HG03575 (cell line): Measurements from ENCODE around the gene KLHL34.

Experiments used
- ATAC-seq: cut with Tn5 transposase; IDR thresholded peaks from one replicate; pipeline ENCODE4 v1.9.1; 2021; ENCODE audit not compliant: unreplicated experiment, insufficient number of reproducible peaks, low FRiP score; ENCODE audit errors: extremely low read depth

KLHL34 gene, protein sequence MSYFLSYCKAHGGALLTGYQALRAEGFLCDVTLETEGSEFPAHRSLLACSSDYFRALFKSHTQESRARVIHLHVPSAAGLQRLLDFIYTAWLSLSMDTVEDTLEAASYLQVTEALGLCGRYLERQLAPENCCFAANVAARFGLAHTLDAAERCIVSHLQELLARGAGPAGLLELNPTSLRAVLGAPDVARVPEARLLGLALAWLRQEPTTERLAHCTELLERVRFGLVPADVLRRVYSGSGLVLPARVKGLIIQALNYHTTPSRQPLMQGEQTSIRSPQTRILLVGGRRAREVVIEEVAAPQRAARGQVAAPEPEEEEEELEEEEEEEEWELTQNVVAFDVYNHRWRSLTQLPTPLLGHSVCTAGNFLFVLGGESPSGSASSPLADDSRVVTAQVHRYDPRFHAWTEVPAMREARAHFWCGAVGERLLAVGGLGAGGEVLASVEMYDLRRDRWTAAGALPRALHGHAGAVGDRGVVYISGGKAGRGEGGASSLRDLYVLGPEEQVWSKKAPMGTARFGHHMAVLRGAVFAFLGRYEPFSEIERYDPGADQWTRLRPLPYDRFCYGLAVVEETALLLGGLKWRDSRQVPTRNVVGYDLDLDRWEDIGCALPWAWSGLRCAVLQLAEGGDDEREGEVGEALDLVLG

DNA sequence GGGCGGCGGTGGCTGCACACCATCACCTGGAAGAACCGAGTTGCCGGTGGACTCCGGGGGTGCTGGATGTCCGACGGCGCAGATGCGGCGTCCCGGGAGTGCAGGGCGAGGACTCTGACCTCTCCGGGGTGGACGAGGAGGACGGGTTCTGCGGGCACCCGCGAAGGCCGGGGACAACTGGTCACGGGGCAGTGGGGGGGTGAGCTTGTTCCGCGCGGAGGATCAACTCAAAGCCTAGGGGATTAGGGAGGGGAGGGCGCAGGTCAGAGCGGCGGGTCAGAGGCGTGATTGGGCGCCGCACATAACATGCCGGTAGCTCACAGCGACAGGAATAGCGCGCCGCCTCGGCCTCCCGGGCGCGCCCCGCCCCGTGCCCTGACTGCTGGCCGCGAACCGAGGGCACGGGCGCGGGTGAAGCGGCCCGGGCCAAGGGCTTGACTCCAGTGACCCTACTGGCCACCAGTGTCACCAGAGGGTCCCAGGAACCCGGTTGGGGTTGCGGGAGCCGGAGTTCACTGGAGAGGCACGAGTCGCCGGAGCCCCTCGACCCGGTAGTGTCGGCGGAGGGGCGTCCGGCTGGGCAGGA lies at the start of gene KLHL34:
TSS of gene KLHL34 (minus strand) at position 179 of the 586 bp plus-strand sequence. CDS start 542 bp downstream, outside the sequence.
- no peak for ATAC-seq

DNA sequence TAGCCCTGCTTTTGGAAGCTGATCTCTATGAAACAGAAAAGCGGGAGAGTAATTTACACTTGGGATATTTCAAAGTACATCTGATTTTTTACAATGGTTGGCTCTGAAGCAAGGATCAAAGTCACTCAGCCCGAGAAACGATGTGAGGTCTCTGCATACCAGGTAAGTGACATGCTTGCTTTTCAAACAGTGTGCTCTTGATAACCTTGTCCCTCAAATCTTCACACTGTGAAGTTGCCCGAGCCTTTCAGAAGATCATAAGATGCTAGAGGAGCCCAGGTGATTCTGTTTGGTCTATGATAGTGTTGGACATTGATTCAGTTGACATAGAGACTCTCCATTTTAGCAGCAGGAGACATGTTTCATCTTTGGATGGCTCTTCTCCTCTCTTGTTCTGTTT lies 47.1 kb upstream of the KLHL34 start:
- ATAC-seq, result no peak

DNA sequence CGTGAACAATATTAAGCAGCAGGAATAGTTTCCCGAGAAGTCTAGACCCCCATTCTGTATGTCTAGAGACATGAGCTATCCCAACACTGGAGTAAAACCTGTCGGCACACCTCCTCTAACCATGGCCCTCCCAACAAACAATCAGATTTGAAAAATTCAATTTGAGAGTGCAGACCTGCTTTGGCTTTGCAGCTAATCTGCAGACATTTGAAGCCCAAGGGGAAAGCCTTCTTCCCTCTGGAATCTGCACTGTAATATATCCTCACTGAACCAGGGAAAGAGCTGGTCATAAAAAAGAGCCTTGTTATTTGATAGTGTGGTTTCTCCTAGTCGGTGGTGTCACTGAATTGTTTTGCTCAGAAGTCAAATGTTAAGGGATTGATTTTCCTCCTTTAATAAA lies 44.6 kb upstream of the KLHL34 start:
- ATAC-seq, result no peak

DNA sequence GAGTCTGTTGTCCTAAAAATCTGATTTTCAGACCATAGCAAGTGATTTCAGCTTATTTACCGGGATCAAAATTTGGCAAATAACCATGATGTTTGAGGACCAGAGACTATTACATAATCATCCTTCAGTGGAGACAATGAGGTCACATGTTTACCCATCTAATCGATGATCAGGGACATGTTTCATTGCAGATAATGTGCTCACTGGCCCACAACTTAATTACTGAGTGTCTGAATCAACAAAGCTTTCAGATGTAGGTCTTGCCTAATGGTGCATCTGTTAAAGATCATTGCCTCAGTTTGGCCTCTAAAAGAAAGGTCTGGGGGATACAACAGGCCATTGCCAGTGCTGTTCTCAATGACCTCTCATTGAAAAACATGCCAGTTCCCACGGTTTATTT lies 42.8 kb upstream of the KLHL34 start:
- no peak for ATAC-seq

DNA sequence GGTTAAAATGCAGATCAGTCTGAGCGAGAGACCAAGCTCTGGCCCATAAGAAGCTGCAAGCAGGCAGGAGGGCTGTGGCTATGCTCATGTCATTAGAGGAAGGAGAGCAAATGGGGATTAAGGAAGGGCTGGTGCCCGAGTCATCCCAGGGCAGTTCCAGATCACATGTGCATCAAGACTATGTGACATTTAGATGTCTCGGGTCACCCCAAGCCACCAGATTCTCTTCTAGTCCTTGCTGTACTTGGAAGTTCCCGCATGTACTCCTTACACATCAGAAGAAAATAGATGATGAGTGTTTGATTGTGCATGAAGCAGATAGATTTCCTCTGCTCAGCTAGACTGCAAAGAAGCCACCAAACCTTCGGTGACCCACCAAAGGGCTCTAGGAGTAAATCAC lies 42.1 kb upstream of the KLHL34 start:
- no peak for ATAC-seq

DNA sequence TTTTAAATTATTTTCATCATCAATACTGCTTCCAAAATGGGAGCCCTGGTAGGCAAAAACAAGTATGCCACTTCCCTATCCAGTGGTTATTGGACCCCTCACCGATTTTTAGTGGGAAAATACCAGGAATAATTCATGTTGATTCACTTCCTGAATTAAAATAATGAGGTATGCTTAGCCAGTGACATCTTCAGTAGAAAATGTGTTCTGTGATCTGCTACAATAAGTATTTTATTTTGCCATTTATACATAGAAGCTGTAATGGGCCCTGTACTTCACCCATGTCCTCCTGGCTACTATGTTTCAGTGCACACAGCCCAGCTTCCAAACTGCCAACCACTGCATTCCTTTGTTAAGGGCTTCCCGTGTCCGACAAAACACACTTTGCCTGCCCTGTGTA lies 41.0 kb upstream of the KLHL34 start:
- no peak for ATAC-seq

DNA sequence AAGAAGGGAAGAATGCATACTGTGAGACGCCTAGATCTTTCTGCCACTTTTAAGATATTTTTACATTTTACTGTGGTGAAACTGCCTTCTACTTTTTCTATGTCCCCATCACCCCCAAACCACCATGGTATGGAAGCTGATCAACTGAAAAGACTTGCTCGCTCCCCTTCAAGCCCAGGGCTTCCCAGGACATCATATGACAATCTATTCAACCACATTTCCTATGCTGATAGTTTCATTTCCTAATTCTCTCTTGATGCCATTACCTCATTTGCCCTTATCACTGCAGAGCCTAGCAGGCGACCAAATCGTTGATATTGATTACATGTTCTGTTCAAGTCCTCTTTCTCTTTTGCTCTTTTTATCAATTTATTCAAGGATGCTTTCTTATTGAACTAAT lies 40.1 kb upstream of the KLHL34 start:
- ATAC-seq, result no peak

DNA sequence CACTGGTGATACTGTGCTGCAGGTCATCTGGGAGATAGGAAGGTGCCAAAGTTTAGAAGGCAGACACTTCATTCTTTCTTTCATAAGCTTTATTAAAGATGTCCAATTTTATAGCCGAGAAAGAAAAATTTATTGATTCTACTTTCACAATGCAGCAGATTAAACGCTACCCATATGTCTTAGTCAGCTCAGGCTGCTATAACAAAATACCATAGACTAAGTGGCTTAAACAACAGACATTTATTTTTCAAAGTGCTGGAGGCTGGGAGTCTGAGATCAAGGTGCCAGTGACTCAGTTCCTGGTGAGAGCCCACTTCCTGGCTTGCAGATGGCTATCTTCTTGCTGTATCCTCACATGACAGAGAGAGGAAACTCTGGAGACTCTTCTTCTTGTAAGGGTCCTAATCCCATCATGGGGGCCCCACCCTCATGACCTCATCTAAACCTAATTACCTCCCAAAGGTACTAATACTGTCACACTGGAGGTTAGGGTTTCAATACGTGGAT lies 33.4 kb upstream of the KLHL34 start:
- no peak for ATAC-seq

DNA sequence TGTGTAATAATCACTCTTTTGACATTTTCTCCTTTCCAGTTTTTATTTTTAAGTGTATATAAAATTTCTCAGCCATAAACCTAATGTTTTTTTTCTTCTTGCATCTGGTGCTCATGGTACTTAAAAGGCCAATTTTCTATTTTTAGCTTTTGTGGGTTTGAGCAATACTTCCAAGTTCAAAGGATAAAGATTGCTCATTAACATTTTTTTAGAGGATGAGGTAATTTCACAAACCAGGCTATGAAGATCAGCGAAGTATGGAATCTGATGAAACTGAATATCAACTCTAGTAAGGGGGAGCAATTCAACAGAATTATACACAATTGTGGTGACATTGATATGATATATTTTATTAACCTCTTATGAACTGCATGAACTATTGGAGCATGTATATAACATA lies 25.8 kb upstream of the KLHL34 start:
- no peak for ATAC-seq

DNA sequence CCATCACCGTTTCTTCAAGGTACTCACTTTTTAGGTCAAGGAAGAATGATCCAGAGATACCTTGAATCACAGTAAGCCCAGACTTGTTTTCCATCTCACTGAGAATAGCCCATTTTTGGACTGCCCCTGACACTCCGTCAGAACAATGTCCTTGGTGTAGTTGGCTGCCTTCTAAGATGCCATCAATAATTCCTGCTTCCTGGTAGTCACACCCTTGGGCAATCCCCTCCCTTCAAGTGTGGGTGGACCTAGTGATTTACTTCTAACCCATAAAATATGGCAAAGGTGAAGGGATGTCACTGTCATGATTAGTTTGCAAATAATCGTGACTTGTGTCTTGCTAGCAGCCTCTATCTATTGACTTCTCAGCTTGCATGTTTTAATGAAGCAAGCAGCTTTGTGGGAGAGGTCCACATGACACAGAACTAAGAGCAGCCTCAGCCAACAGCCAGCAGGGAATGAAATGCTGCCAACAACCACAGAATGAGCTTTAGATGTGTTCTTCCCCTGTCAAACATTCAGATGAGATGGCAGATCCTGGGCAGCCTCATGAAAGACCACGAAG lies 20.0 kb upstream of the KLHL34 start:
- ATAC-seq, result no peak

DNA sequence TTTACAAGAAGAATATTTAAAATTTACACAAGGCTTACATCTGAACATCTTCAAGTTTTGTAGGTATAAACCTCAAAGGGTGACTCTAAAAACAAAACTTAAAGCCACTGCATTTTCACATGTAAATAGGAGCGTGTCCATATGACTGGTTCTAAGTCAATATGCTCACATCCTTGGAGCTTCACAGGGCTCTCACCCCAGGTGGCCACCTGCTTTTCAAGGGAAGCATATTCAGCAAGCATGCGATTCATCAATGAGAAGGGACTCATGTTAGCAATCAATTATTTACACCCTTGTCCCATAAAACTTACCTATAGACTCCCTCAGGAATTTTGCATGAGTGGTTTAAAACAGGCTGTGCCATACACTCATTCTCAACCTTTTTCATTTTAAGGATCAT lies 17.8 kb upstream of the KLHL34 start:
- ATAC-seq, result no peak

DNA sequence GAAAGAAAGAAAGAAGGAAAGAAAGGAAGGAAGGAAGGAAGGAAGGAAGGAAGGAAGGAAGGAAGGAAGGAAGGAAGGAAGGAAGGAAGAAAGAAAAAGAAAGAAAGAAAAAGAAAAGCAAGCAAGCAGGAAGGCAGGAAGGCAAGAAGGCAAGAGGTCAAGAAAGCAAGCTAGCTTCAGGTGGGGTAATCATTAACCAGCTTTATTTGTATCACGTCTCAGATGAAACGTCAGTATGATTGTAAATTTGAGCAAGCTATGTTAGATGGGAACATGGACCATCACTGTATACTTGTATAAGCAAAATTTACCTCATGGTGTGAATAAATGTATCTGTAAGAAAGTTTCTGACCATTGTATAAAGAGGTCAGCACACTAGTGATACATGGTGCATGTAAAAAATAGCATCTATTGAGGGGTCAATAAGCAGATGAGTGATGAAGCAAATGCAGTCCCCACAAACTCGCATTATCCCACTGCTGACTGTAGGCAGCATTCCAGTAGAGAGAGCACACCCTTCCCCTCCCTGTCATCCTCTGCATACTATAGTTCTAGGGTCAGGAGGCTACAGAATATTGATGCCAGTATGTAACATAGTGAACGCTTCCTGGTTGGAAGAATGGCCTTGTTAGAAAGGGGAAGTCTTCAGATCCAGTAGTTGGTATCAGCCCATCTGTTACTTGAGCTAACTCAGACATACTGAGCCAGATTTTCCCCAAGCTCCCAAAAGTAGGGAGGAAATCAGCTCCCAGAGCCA lies 16.5 kb upstream of the KLHL34 start:
- no peak for ATAC-seq

DNA sequence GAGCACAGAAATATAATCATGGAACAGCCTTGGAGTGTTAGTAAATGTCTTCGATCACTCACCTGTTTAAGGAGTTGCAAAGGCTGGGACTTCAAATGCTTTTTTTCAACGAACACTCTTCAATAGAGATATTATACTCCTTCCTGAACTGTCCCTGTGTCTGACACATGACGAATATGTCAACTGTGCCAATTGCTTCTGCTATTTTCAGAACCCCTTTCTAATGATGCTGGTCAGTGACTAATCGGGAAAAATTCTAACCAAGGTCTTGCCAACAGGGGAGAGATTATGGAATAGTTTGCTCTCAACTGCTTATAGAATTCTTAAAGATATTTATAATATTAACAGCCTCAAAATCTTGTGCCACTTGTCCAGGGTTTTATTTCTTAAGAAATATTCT lies 8.5 kb upstream of the KLHL34 start:
- no peak for ATAC-seq

DNA sequence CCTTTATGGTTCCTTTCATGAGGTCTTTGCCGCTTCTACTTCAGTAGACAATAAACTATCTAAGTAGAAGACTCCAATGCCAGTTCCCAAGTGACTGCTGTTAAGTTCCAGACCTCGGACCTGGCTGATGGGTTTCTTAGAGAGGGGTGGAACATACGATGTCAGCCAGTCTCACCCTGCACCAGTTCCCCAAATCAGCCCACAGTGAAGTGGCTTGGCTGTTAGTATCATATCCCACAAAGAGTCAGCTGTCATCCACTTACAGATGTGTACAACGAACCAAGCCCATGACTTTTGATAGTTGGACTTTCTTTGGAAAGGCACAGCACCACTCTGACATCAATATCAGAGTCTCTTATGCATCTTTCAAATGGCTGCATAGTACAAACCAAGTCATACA lies 8.1 kb upstream of the KLHL34 start:
- ATAC-seq, result no peak

DNA sequence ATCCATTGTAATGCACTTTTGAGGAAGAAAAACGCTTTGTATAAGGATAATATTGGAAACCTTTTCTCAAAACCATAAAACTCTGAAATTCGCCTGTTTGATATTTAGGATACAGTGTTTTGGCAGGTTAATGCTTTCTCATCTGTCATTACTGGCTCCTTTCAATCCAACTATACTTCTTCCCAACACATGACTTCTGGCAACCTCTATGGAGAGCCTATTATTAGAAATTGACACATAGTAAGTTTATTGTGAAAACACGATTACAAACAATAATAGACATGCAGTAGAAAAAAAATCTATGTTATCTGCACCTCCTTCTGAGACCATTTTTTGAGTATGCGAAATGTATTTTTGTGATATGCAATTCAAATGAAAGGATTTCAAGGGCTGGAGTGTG lies 4.6 kb upstream of the KLHL34 start:
- no peak for ATAC-seq

DNA sequence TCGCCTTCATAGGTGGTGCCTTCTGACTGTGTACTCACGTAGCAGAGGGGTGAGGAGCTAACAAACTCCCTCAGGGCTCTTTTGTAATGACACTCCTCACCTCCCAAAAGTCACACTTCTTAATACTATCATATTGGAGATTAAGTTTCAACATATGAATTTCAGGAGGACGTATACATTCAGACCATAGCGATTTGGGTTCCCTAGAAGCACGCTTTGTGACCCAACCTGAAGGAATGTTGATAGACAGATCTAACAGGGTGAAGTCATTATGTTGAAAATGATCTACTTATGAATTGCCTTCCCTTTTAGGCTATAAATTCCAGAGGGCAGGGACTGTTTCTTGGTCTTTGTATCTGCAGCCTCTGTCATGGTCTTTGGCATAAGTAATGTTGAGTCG lies 3.2 kb upstream of the KLHL34 start:
- ATAC-seq, result no peak

DNA sequence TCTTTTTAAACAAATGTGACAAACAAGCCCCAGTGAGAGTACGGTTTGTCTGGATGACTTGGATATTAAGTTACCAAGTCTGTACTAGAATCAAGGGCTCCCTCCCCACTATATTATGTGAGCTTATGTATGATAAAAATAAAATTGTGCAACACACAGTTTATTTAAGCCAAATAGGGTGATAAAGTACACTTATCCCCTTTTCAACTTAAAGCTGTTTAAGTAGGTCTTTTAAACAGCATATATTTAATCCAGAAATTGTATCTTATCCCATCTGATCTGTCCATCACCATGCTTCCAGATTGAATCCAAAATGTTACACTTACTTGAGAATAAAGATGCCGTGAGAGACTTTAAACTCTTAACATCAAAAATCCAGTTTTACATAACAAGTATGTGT lies 2.0 kb upstream of the KLHL34 start:
- ATAC-seq, result no peak

DNA sequence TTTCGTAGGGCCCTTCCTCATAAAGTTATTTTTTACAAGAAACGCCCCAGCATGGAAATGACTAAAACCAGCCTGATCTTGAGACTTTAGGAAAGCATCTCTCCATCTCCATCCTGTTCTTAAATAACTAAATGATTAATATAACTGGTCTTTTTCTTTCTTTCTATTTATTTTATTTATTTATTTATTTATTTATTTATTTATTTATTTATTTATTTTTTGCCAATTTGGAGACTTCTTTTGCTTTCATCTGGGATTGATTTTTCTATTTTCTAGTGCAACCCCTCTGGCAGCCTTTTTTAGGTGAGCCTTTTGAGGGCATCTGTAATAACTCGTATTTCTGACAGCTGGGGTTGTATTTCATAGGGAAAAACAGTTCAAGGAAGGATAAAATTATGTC lies 1.2 kb upstream of the KLHL34 start:
- ATAC-seq, result no peak

DNA sequence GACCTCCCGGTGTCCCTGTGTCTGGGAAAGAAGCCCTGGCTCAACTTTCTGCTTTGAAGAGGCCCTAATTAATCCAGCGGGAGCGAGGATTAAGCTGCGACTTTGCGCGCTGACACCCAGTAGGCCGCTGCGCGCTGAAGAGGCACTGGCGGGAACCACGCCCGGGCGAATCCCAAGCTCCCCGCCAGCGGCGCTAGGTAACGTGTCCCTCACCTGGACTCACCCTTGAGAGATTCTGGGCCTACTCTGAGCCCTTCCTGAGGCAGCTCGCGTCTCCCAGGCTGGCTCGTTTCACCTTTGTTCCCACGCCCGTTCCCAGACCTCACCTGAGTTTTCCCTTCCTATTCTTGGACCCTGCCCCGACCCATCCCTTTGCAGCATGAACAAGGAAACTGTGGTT lies 616 bp upstream of the KLHL34 start:
- ATAC-seq, result no peak
